Ishikawa (cell line): ENCODE data around the gene FBXO21.

Source experiments
- CEBPB ChIP-seq: IDR thresholded peaks from 2 replicates; pipeline ENCODE4 v1.6.1; 2012
- CREB1 ChIP-seq: IDR thresholded peaks from 2 replicates; pipeline ENCODE4 v1.6.1; 2012; ENCODE audit warnings: low read depth
- EGR1 ChIP-seq: IDR thresholded peaks from 2 replicates; pipeline ENCODE4 v1.6.1; 2012
- EP300 ChIP-seq: IDR thresholded peaks from 2 replicates; pipeline ENCODE4 v1.6.1; 2012; ENCODE audit warnings: borderline replicate concordance
- FOXM1 ChIP-seq: IDR thresholded peaks from 2 replicates; pipeline ENCODE4 v1.6.1; 2012; ENCODE audit warnings: low read depth, borderline replicate concordance
- MAX ChIP-seq: IDR thresholded peaks from 2 replicates; pipeline ENCODE4 v1.6.1; 2012
- NFIC ChIP-seq: IDR thresholded peaks from 2 replicates; pipeline ENCODE4 v1.6.1; 2012
- RAD21 ChIP-seq: IDR thresholded peaks from 2 replicates; pipeline ENCODE4 v1.6.1; 2012; ENCODE audit warnings: low read depth
- REST ChIP-seq: IDR thresholded peaks from 2 replicates; pipeline ENCODE4 v1.6.1; 2012; ENCODE audit warnings: low read depth, mild to moderate bottlenecking
- TAF1 ChIP-seq: IDR thresholded peaks from 2 replicates; pipeline ENCODE4 v1.6.1; 2012; ENCODE audit warnings: low read depth, mild to moderate bottlenecking
- TCF12 ChIP-seq: IDR thresholded peaks from 2 replicates; pipeline ENCODE4 v1.6.1; 2012; ENCODE audit warnings: low read depth
- TEAD4 ChIP-seq: IDR thresholded peaks from 2 replicates; pipeline ENCODE4 v1.6.1; 2012
- YY1 ChIP-seq: IDR thresholded peaks from 2 replicates; pipeline ENCODE4 v1.6.1; 2012; ENCODE audit warnings: low read depth
- ZBTB7A ChIP-seq: IDR thresholded peaks from 2 replicates; pipeline ENCODE4 v1.6.1; 2012; ENCODE audit warnings: low read depth

- TF ChIP-seq TAF1 (no peak), EP300 (no peak), MAX (no peak), YY1 (no peak), TEAD4 (no peak), TCF12 (no peak), NFIC (no peak), RAD21 (no peak), REST (no peak), CEBPB (no peak), CREB1 (no peak), EGR1 (no peak), ZBTB7A (no peak), FOXM1 (no peak)
Observed at GRCh38 chr12:117188961-117189724, 1.1 kb downstream of the FBXO21 start.
